ENCODE measurements around the gene COTL1. TPM values are rescaled to one million over a fixed set of nuclear protein-coding genes. Genes with fewer than 3 reads are reported as not detected.

The COTL1 gene
- total and polyA plus RNA-seq, 2 experiments from 2014 or later: 144 to 370 TPM

DNA sequence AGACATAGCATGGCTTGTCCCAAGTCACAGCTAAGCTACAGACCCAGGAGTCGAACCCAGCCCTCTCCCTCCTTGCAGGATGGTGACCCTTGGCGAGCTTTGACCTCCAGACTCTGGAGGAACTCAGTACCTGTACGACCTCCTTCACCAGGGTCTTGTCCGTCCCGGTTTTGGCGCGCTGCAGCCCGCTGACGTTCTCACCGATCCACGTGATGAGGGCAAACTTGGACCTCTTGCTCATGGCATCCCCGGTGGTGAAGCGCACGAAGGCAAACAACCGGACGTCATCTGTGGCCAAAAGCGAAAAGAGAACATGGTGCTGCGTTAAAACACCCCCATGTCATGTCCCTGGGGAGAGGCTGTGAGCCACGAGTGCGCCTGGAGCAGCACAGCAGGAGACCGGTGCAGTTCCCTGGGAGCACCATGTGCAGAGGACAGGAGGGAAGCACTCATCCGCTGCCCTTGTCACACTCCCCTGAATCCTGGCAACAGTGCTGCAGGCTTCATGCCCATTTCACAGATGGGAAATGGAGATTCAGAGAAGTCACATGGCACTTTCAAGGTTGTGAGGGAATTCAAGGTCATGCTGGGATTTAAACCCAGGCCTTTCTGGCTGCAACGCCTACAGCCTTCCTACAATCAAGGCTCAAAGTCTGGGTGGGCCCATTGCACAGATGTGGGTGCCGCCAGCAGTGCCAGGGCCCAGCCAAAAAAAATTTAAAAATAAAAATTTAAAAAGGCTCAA lies 27.7 kb downstream of the COTL1 start:
- Histone ChIP-seq H3K27ac (no peak overlapping the region), H3F3A (ENCODE audit: insufficient read depth) (no peaks in the 10 kb centered on the region), H3K79me2 (ENCODE audit: insufficient read depth) (peaks cover 94% of the 10 kb centered on the region), H3K9me2 (ENCODE audit: insufficient read depth) (no peaks in the 10 kb centered on the region), H3K36me3 (ENCODE audit: low read depth) (peaks cover 9% of the 10 kb centered on the region), H3K4me1 (ENCODE audit: insufficient read depth) (no peaks in the 10 kb centered on the region), H4K20me1 (ENCODE audit: insufficient read depth) (peaks cover 4% of the 10 kb centered on the region; the same call in 1 of the 2 replicates), H3K9me3 (ENCODE audit: low read depth) (no peaks in the 10 kb centered on the region), H3K27me3 (replicated peaks; ENCODE audit: insufficient read depth) (no peaks in the 10 kb centered on the region), H2AFZ (no peak overlapping the region), H3K4me2 (ENCODE audit: unreplicated experiment) (no peak overlapping the region), H3K9ac (no peak overlapping the region), H3K4me3 (no peak overlapping the region)
- DNase-seq: no peak
- in situ Hi-C loops (cut with MboI): no loop called here
- 92 to 94% methylated on average over 24 of the region's 24 CpGs for WGBS, 2 experiments (ENCODE audit: low coverage in 1 of 2, low lambda C conversion rate in 2 of 2, missing lambda C conversion rate in 2 of 2)
- TF ChIP-seq EZH2phosphoT487 (IDR thresholded peaks at IDR 0.05; ENCODE audit: insufficient read depth, low read depth) (no peak), EZH2 (IDR thresholded peaks at IDR 0.05; ENCODE audit: insufficient read depth, poor library complexity, severe bottlenecking) (no peak)

DNA sequence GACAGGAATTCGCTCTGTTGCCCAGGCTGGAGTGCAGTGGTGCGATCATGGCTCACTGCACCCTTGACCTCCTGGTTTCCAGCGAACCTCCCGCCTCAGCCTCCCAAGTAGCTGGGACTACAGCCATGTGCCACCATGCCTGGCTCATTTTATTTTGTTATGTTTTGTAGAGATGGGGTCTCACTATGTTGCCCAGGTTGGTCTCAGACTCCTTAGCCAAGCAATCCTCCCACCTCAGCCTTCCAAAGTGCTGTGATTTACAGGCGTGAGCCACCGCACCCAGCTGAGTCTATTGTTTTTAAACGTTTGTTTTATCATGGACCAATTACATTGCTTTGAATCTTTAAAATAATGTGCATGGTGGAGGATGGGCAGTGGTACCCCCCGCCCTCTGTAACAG lies 28.9 kb downstream of the COTL1 start:
- Histone ChIP-seq H3K4me2 (ENCODE audit: unreplicated experiment) (no peak overlapping the region), H4K20me1 (ENCODE audit: insufficient read depth) (peaks cover 4% of the 10 kb centered on the region; the same call in 1 of the 2 replicates), H3K27ac (no peak overlapping the region), H3K27me3 (replicated peaks; ENCODE audit: insufficient read depth) (no peaks in the 10 kb centered on the region), H3K36me3 (ENCODE audit: low read depth) (peaks cover 9% of the 10 kb centered on the region), H3F3A (ENCODE audit: insufficient read depth) (no peaks in the 10 kb centered on the region), H3K9ac (no peak overlapping the region), H3K9me3 (ENCODE audit: low read depth) (no peaks in the 10 kb centered on the region), H2AFZ (no peak overlapping the region), H3K4me3 (no peak overlapping the region), H3K9me2 (ENCODE audit: insufficient read depth) (no peaks in the 10 kb centered on the region), H3K79me2 (ENCODE audit: insufficient read depth) (peaks cover 94% of the 10 kb centered on the region), H3K4me1 (ENCODE audit: insufficient read depth) (no peaks in the 10 kb centered on the region)
- no peak for DNase-seq
- 98 to 100% methylated on average over 8 of the region's 8 CpGs for WGBS, 2 experiments (ENCODE audit: low coverage in 1 of 2, low lambda C conversion rate in 2 of 2, missing lambda C conversion rate in 2 of 2)
- TF ChIP-seq EZH2 (IDR thresholded peaks at IDR 0.05; ENCODE audit: insufficient read depth, poor library complexity, severe bottlenecking) (no peak), EZH2phosphoT487 (IDR thresholded peaks at IDR 0.05; ENCODE audit: insufficient read depth, low read depth) (no peak)
- in situ Hi-C loops (cut with MboI): no loop called here

DNA sequence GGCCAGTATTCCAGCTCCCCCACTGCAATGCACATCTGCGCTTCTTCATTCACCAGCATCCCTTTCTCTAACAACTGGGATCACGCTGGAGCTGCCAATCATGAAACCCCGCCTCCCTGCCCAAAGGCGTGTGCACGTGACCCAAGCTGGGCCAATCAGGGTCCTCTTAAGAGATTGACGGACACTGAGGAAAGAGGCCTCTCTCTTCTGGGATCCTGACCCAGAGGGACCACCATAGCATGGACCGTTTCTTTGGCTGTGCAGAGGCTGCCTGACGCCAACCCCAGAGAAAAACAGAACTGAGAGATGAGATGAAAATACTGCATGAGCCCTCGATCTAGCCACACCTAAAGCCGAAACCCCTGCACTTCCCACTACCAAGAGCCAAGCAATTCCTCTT lies 32.0 kb downstream of the COTL1 start:
- Histone ChIP-seq H3K4me1 (ENCODE audit: insufficient read depth) (no peaks in the 10 kb centered on the region), H3K36me3 (ENCODE audit: low read depth) (peaks cover 9% of the 10 kb centered on the region), H2AFZ (no peak overlapping the region), H3K27me3 (replicated peaks; ENCODE audit: insufficient read depth) (no peaks in the 10 kb centered on the region), H3K79me2 (ENCODE audit: insufficient read depth) (peaks cover 96% of the 10 kb centered on the region), H3K9me3 (ENCODE audit: low read depth) (no peaks in the 10 kb centered on the region), H3K9me2 (ENCODE audit: insufficient read depth) (no peaks in the 10 kb centered on the region), H3K4me3 (no peak overlapping the region), H4K20me1 (ENCODE audit: insufficient read depth) (no peaks in the 10 kb centered on the region), H3K27ac (no peak overlapping the region), H3K9ac (no peak overlapping the region), H3K4me2 (ENCODE audit: unreplicated experiment) (no peak overlapping the region), H3F3A (ENCODE audit: insufficient read depth) (peaks cover 4% of the 10 kb centered on the region; the same call in 1 of the 2 replicates)
- in situ Hi-C loops (cut with MboI): no loop called here
- 64 to 70% methylated on average over 10 of the region's 10 CpGs for WGBS, 2 experiments (ENCODE audit: low coverage in 1 of 2, low lambda C conversion rate in 2 of 2, missing lambda C conversion rate in 2 of 2)
- DNase-seq: no peak
- TF ChIP-seq EZH2phosphoT487 (IDR thresholded peaks at IDR 0.05; ENCODE audit: insufficient read depth, low read depth): no peak
- no peak for TF ChIP-seq EZH2 (IDR thresholded peaks at IDR 0.05; ENCODE audit: insufficient read depth, poor library complexity, severe bottlenecking)

- no peak for DNase-seq
- no peaks in the 10 kb centered on the region for H3K4me1 ChIP-seq (ENCODE audit: insufficient read depth)
- in situ Hi-C loops (cut with MboI): no loop called here
- no peak overlapping the region for H3K4me3 ChIP-seq
- no peaks in the 10 kb centered on the region for H4K20me1 ChIP-seq (ENCODE audit: insufficient read depth)
- no peak overlapping the region for H3K4me2 ChIP-seq (ENCODE audit: unreplicated experiment)
- H3K27ac ChIP-seq: no peak overlapping the region
- H3K79me2 ChIP-seq (ENCODE audit: insufficient read depth): peaks cover 95% of the 10 kb centered on the region
- TF ChIP-seq EZH2phosphoT487 (IDR thresholded peaks at IDR 0.05; ENCODE audit: insufficient read depth, low read depth): no peak
- no peak for TF ChIP-seq EZH2 (IDR thresholded peaks at IDR 0.05; ENCODE audit: insufficient read depth, poor library complexity, severe bottlenecking)
- peaks cover 9% of the 10 kb centered on the region for H3K36me3 ChIP-seq (ENCODE audit: low read depth)
- H3K27me3 ChIP-seq (replicated peaks; ENCODE audit: insufficient read depth): no peaks in the 10 kb centered on the region
- peaks cover 4% of the 10 kb centered on the region; the same call in 1 of the 2 replicates for H3F3A ChIP-seq (ENCODE audit: insufficient read depth)
- no peak overlapping the region for H2AFZ ChIP-seq
- 84 to 85% methylated on average over 6 of the region's 6 CpGs for WGBS, 2 experiments (ENCODE audit: low coverage in 1 of 2, low lambda C conversion rate in 2 of 2, missing lambda C conversion rate in 2 of 2)
- H3K9ac ChIP-seq: no peak overlapping the region
- no peaks in the 10 kb centered on the region for H3K9me3 ChIP-seq (ENCODE audit: low read depth)
- H3K9me2 ChIP-seq (ENCODE audit: insufficient read depth): no peaks in the 10 kb centered on the region
Observed at GRCh38 chr16:84585467-84585866, 32.4 kb downstream of the COTL1 start.
